ENCODE measurements around the gene CLNK. TPM values are rescaled to one million over a fixed set of nuclear protein-coding genes. Genes with fewer than 3 reads are reported as not detected.

CLNK gene
- total RNA-seq, 1 experiment from 2014 or later = not detected

- H3K27ac ChIP-seq (ENCODE audit: insufficient read length, low read depth, low read length) = no peak overlapping the region
Observed at GRCh38 chr4:10461091-10461849, 223.3 kb downstream of the CLNK start.

More at GRCh38 chr4:10461091-10461849, 223.3 kb downstream of the CLNK start:
- H3K36me3 Mint-ChIP-seq (ENCODE audit: insufficient read depth in 1 of 3, low read depth in 3 of 3) = peaks cover 0 to 1% (median 0%) of the 10 kb centered on the region in 3 experiments; a peak in 1 of 7 replicates
- H3K27me3 ChIP-seq (ENCODE audit: insufficient read depth, low read length) = peaks cover 56% of the 10 kb centered on the region
- H3K23ac ChIP-seq (ENCODE audit: insufficient read length, low read depth, low read length) = no peak overlapping the region
- peak; percentile 77 for DNase-seq
- peaks cover under 1 to 6% of the 10 kb centered on the region in 2 experiments; a peak in 4 of 5 replicates for H3K9me3 Mint-ChIP-seq
- H2AK5ac ChIP-seq (ENCODE audit: insufficient read length, low read length) = no peak overlapping the region
- H3K27ac Mint-ChIP-seq = no peak overlapping the region
- H3K4me2 ChIP-seq (ENCODE audit: insufficient read depth, insufficient read length, low read length) = peak overlapping the region; percentile 84
- H2BK12ac ChIP-seq (ENCODE audit: insufficient read length, low read depth, low read length) = no peak overlapping the region
- H3K4me1 ChIP-seq (ENCODE audit: insufficient read depth, low read length) = no peaks in the 10 kb centered on the region
- H2AFZ ChIP-seq (ENCODE audit: low read length) = no peak overlapping the region
- peaks cover 88% of the 10 kb centered on the region for H3K27me3 Mint-ChIP-seq (ENCODE audit: low read depth)
- H3K9ac ChIP-seq (ENCODE audit: extremely low read depth, insufficient read length, low read length) = no peak overlapping the region
- no peak overlapping the region for H4K91ac ChIP-seq (ENCODE audit: insufficient read length, low read depth, low read length)
- no peak overlapping the region for H2BK120ac ChIP-seq (ENCODE audit: low read depth, low read length, poor library complexity, severe bottlenecking)
- no peak overlapping the region for H2BK15ac ChIP-seq (ENCODE audit: low read depth, low read length)
- H3K4me3 Mint-ChIP-seq = peak overlapping the region; percentile 76 to 86
- H3K14ac ChIP-seq (ENCODE audit: insufficient read depth, low read length) = no peak overlapping the region
- peaks cover 20 to 21% of the 10 kb centered on the region in 2 experiments for H3K4me1 Mint-ChIP-seq
- no peak overlapping the region for H3K4ac ChIP-seq (ENCODE audit: low read depth, low read length)
- no peak overlapping the region for H3T11ph ChIP-seq (ENCODE audit: low read length)
- no peak overlapping the region for H4K8ac ChIP-seq (replicated peaks; ENCODE audit: insufficient read length, low read depth, low read length)
- no peaks in the 10 kb centered on the region for H3K79me2 ChIP-seq (ENCODE audit: insufficient read depth, low read length)
- no peaks in the 10 kb centered on the region for H3K79me1 ChIP-seq (ENCODE audit: insufficient read depth, low read depth, low read length, poor library complexity, severe bottlenecking)
- no peaks in the 10 kb centered on the region for H4K20me1 ChIP-seq (ENCODE audit: control insufficient read depth, insufficient read depth, insufficient read length)
- H3K18ac ChIP-seq (ENCODE audit: insufficient read length, low read depth, low read length) = no peak overlapping the region
- no CpG with 5 or more reads among the region's 72 CpGs for WGBS (ENCODE audit: extremely low coverage, insufficient read length, low lambda C conversion rate)
- H3K56ac ChIP-seq (ENCODE audit: insufficient read length, low read depth, low read length) = no peak overlapping the region
- TF ChIP-seq CTCF (conservative IDR thresholded peaks at IDR 0.05) = peak; percentile 97
- H3K23me2 ChIP-seq (ENCODE audit: insufficient read length, low read depth, low read length, poor library complexity, severe bottlenecking) = peaks cover 14% of the 10 kb centered on the region
- H4K5ac ChIP-seq (ENCODE audit: insufficient read length, low read depth, low read length) = no peak overlapping the region
- no peak overlapping the region for H2BK5ac ChIP-seq (ENCODE audit: insufficient read length, low read length)
- no peaks in the 10 kb centered on the region for H3K9me3 ChIP-seq (ENCODE audit: control insufficient read depth, low read depth, low read length)
- no peak overlapping the region for H2BK20ac ChIP-seq (ENCODE audit: low read depth, low read length, poor library complexity, severe bottlenecking)

Measured in H9 (cell line).